Iris pigment epithelial cell (primary cell): ENCODE results near the gene PRSS12.
"Not testable (repeated sequence)": the region's sequence is repeated elsewhere in the genome, so short reads cannot be mapped to it uniquely, and the experiment has no call there.

Experiments
- DNase-seq: peaks from one replicate; pipeline ENCODE4 v3.0.0-alpha.2; 2011; ENCODE audit warnings: low read depth

The PRSS12 gene

GRCh38 chr4:118352843-118353533 is at the start of gene PRSS12:
Gene PRSS12, minus strand, starts transcription at chr4:118353003. Its CDS starts 283 bp downstream, at chr4:118352720.
- peak; percentile 84 for DNase-seq

- peak; percentile 78 for DNase-seq
Measured at GRCh38 chr4:118400356-118400755, 47.6 kb upstream of the PRSS12 start.

GRCh38 chr4:118399883-118400282 is 47.1 kb upstream of the PRSS12 start:
- peak; percentile 87 for DNase-seq

- DNase-seq = no peak
Measured at GRCh38 chr4:118398226-118399090, 45.7 kb upstream of the PRSS12 start.

GRCh38 chr4:118397623-118397979 is 44.8 kb upstream of the PRSS12 start:
- no peak for DNase-seq

GRCh38 chr4:118396881-118397622 is 44.2 kb upstream of the PRSS12 start:
- peak; percentile 36 for DNase-seq

GRCh38 chr4:118395057-118395644 is 42.3 kb upstream of the PRSS12 start:
- DNase-seq = no peak

- not testable (repeated sequence) for DNase-seq
Measured at GRCh38 chr4:118392509-118392908, 39.7 kb upstream of the PRSS12 start.

GRCh38 chr4:118390121-118390520 is 37.3 kb upstream of the PRSS12 start:
- DNase-seq = no peak

GRCh38 chr4:118389721-118390120 is 36.9 kb upstream of the PRSS12 start:
- DNase-seq = peak; percentile 47

GRCh38 chr4:118388606-118389005 is 35.8 kb upstream of the PRSS12 start:
- no peak for DNase-seq

- peak; percentile 69 for DNase-seq
Measured at GRCh38 chr4:118381902-118382301, 29.1 kb upstream of the PRSS12 start.

GRCh38 chr4:118373614-118374255 is 20.9 kb upstream of the PRSS12 start:
- DNase-seq = peak; percentile 98

- no peak for DNase-seq
Measured at GRCh38 chr4:118372251-118372650, 19.4 kb upstream of the PRSS12 start.

GRCh38 chr4:118369231-118369630 is 16.4 kb upstream of the PRSS12 start:
- no peak for DNase-seq

- DNase-seq = no peak
Measured at GRCh38 chr4:118367872-118368271, 15.1 kb upstream of the PRSS12 start.

GRCh38 chr4:118367361-118367760 is 14.6 kb upstream of the PRSS12 start:
- DNase-seq = peak; percentile 59

- no peak for DNase-seq
Measured at GRCh38 chr4:118363166-118363565, 10.4 kb upstream of the PRSS12 start.

GRCh38 chr4:118361192-118361591 is 8.4 kb upstream of the PRSS12 start:
- no peak for DNase-seq

GRCh38 chr4:118360106-118360505 is 7.3 kb upstream of the PRSS12 start:
- DNase-seq = no peak

GRCh38 chr4:118357601-118358000 is 4.8 kb upstream of the PRSS12 start:
- DNase-seq = no peak

- DNase-seq = peak; percentile 85
Measured at GRCh38 chr4:118356731-118357130, 3.9 kb upstream of the PRSS12 start.
